Smooth muscle cell (in vitro differentiated cells): Measurements from ENCODE around the gene STX10. TPM values are rescaled to one million over a fixed set of nuclear protein-coding genes. Genes with fewer than 3 reads are reported as not detected.

Experiments
- DNase-seq: peaks from one replicate; lab custom pipeline; 2025; ENCODE audit not compliant: unreplicated experiment; lab: John Stamatoyannopoulos, UW
- H2AFZ ChIP-seq: fragments of 200-600 bp; sonication (generic); 2 replicates; pipeline ENCODE4 v1.6.0; 2016; ENCODE audit warnings: antibody characterized with exemption, low read depth, mild to moderate bottlenecking
- H3F3A ChIP-seq: fragments of 200-600 bp; sonication (generic); 2 replicates; pipeline ENCODE4 v1.6.0; 2017; ENCODE audit warnings: antibody characterized with exemption, low read depth
- H3K27ac ChIP-seq: fragments of 200-600 bp; sonication (generic); 2 replicates; pipeline ENCODE4 v1.5.1; 2016; ENCODE audit warnings: low read depth, mild to moderate bottlenecking
- H3K27me3 ChIP-seq: fragments of 200-600 bp; sonication (generic); 2 replicates; pipeline ENCODE4 v1.6.1; 2016; ENCODE audit warnings: low read depth, mild to moderate bottlenecking
- H3K36me3 ChIP-seq: fragments of 200-600 bp; sonication (generic); 2 replicates; pipeline ENCODE4 v1.5.1; 2016; ENCODE audit warnings: low read depth
- H3K4me1 ChIP-seq: fragments of 200-600 bp; sonication (generic); 2 replicates; pipeline ENCODE4 v1.5.1; 2016; ENCODE audit warnings: low read depth
- H3K4me2 ChIP-seq: fragments of 200-600 bp; sonication (generic); 2 replicates; pipeline ENCODE4 v1.6.0; 2016; ENCODE audit warnings: mild to moderate bottlenecking
- H3K4me3 ChIP-seq: fragments of 200-600 bp; sonication (generic); 2 replicates; pipeline ENCODE4 v1.5.1; 2016; ENCODE audit warnings: mild to moderate bottlenecking
- H3K79me2 ChIP-seq: fragments of 200-600 bp; sonication (generic); 2 replicates; pipeline ENCODE4 v1.6.0; 2016; ENCODE audit warnings: low read depth, mild to moderate bottlenecking
- H3K9ac ChIP-seq: fragments of 200-600 bp; sonication (generic); 2 replicates; pipeline ENCODE4 v1.6.0; 2016; ENCODE audit warnings: low read depth
- H3K9me3 ChIP-seq: fragments of 200-600 bp; sonication (generic); replicated peaks from 2 replicates; pipeline ENCODE4 v1.5.1; 2016; ENCODE audit warnings: low read depth
- H4K20me1 ChIP-seq: fragments of 200-600 bp; sonication (generic); 2 replicates; pipeline ENCODE4 v1.6.0; 2016; ENCODE audit warnings: low read depth
- CTCF ChIP-seq: fragments of 200-600 bp; sonication (generic); IDR thresholded peaks from 2 replicates; pipeline ENCODE4 v1.5.1; 2017; ENCODE audit warnings: borderline replicate concordance, mild to moderate bottlenecking, antibody characterized with exemption; ENCODE audit not compliant: insufficient read depth, poor library complexity, severe bottlenecking
- WGBS: methylation state at CpG from one replicate; pipeline ENCODE4 v1.1.7; 2016; ENCODE audit warnings: low lambda C conversion rate; 5-methylcytosine and 5-hydroxymethylcytosine counted together
- polyA plus RNA-seq: library from polyadenylated mRNA; unstranded; fragments of >200 nt; fragmentation: Nextera tagmentation; extraction: Ambion mirVana; gene quantifications from 2 replicates; pipeline ENCODE4 v1.2.1, GENCODE V29; 2016
- total RNA-seq: library from RNA; depleted of rRNA; stranded (reverse); fragments of >200 nt; gene quantifications from 2 replicates; pipeline ENCODE4 v1.2.3, GENCODE V29; 2014

Gene STX10
- total and polyA plus RNA-seq, 2 experiments from 2014 or later, result 59.6 to 69.1 TPM

- peak; percentile 37 for DNase-seq
- Histone ChIP-seq H3K4me3 (peak overlapping the region; percentile 98), H3K4me1 (peaks cover 10% of the 10 kb centered on the region), H3K27me3 (no peaks in the 10 kb centered on the region), H4K20me1 (peaks cover 25% of the 10 kb centered on the region), H3F3A (peaks cover 17% of the 10 kb centered on the region), H2AFZ (no peak overlapping the region), H3K4me2 (peak overlapping the region; percentile 94), H3K36me3 (no peaks in the 10 kb centered on the region), H3K9ac (peak overlapping the region; percentile 99), H3K27ac (peak overlapping the region; percentile 97), H3K79me2 (peaks cover 12% of the 10 kb centered on the region), H3K9me3 (no peaks in the 10 kb centered on the region)
- no peak for TF ChIP-seq CTCF
- 1% methylated on average over 17 of the region's 21 CpGs for WGBS
Observed at GRCh38 chr19:13154241-13154778, 4.1 kb upstream of the STX10 start.

- no peaks in the 10 kb centered on the region for H3K9me3 ChIP-seq
- H3K36me3 ChIP-seq, result no peaks in the 10 kb centered on the region
- peak overlapping the region; percentile 94 for H3K4me2 ChIP-seq
- peaks cover 10% of the 10 kb centered on the region for H3K4me1 ChIP-seq
- 1% methylated on average over 65 of the region's 69 CpGs for WGBS
- H4K20me1 ChIP-seq, result peaks cover 25% of the 10 kb centered on the region
- peak overlapping the region; percentile 97 for H3K27ac ChIP-seq
- peaks cover 12% of the 10 kb centered on the region for H3K79me2 ChIP-seq
- peak overlapping the region; percentile 99 for H3K9ac ChIP-seq
- no peak for DNase-seq
- peak overlapping the region; percentile 98 for H3K4me3 ChIP-seq
- peaks cover 17% of the 10 kb centered on the region for H3F3A ChIP-seq
- no peak overlapping the region for H2AFZ ChIP-seq
- no peaks in the 10 kb centered on the region for H3K27me3 ChIP-seq
- peak; percentile 2 for TF ChIP-seq CTCF
Observed at GRCh38 chr19:13153569-13154240, 3.5 kb upstream of the STX10 start.

- peaks cover 12% of the 10 kb centered on the region for H3K79me2 ChIP-seq
- H2AFZ ChIP-seq, result no peak overlapping the region
- peaks cover 25% of the 10 kb centered on the region for H4K20me1 ChIP-seq
- no peaks in the 10 kb centered on the region for H3K36me3 ChIP-seq
- H3K4me1 ChIP-seq, result peaks cover 10% of the 10 kb centered on the region
- H3K27ac ChIP-seq, result peak overlapping the region; percentile 97
- under 1% methylated on average over 55 of the region's 59 CpGs for WGBS
- peak overlapping the region; percentile 94 for H3K4me2 ChIP-seq
- peak; percentile 20 for TF ChIP-seq CTCF
- no peaks in the 10 kb centered on the region for H3K9me3 ChIP-seq
- DNase-seq, result peak; percentile 97
- peaks cover 17% of the 10 kb centered on the region for H3F3A ChIP-seq
- H3K27me3 ChIP-seq, result no peaks in the 10 kb centered on the region
- H3K9ac ChIP-seq, result peak overlapping the region; percentile 99
- peak overlapping the region; percentile 98 for H3K4me3 ChIP-seq
Observed at GRCh38 chr19:13152974-13153568, 2.9 kb upstream of the STX10 start.
